Measurements from ENCODE around the gene DTX2.
"Not testable (repeated sequence)": the region's sequence is repeated elsewhere in the genome, so short reads cannot be mapped to it uniquely, and the experiment has no call there.

DTX2 gene

GRCh38 chr7:76551992-76552391, 90.5 kb downstream of the DTX2 start:
- H3K27ac ChIP-seq; CTCF ChIA-PET; POLR2A ChIA-PET (ENCODE audit: low non-redundant PET); DNase-seq (ENCODE audit: low spot score): not testable (repeated sequence)

All from RWPE1 (cell line).